ENCODE measurements around the gene TANC1.
"Not testable (repeated sequence)": the region's sequence is repeated elsewhere in the genome, so short reads cannot be mapped to it uniquely, and the experiment has no call there.

The TANC1 gene

DNA sequence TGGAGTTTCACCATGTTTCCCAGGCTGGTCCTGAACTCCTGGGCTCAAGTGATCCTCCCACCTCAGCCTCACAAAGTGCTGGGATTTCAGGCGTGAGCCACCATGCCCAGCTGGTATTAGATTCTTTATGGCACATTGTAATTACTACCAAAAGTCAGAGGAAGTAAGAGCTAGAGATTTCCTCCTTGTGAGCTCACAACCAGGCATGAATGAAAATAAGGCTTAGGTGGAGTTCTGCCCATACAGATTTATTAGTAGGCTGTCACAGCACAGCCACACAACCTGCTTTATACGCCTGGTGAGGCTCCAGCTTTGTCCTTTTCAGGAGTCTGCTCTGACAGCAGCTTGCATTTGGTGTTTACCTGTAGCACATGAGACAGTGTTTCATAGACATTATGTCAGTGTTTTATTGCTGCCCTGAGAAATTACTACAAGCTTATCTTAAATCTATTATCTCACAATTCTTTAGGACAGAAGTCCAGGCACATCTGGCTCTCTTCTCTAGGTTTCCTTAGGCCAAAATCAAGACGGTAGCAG is 156.6 kb downstream of the TANC1 start:
- FAIRE-seq, result no peak

GRCh38 chr2:159125858-159126257 is 157.4 kb downstream of the TANC1 start:
- no peak for FAIRE-seq

DNA sequence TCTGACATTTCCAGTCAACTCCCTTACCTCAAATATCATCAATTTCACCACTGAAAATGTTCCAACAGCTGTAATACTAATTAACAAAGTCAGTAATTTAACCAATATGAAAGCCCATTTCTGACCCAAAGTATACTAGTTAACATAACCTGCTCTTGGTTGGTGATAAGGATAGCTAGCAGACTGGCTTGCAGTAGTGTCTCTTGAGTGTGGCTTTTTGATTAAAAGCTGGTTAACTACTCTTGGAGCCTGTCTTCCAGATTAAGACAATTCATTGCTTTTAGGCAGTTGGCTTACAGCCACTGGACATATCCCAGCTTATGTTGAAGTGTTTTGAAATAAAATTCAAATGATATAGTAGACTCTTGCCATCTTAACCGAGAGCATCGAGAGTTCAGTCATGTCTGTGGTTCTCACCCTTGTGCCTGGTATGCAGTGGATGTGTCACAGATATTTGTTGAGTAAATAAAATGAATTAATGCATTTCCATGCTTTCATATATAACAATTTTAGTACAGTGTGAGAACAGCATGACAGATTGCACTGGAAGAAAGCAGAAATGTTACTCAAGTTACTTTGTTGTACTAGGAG is 158.1 kb downstream of the TANC1 start:
- FAIRE-seq, result no peak

GRCh38 chr2:159128191-159128590 is 159.8 kb downstream of the TANC1 start:
- FAIRE-seq, result no peak

- FAIRE-seq, result no peak
Observed at GRCh38 chr2:159129269-159129668, 160.8 kb downstream of the TANC1 start.

- FAIRE-seq, result no peak
Observed at GRCh38 chr2:159129824-159130223, 161.4 kb downstream of the TANC1 start.

- no peak for FAIRE-seq
Observed at GRCh38 chr2:159130302-159130701, 161.9 kb downstream of the TANC1 start.

- FAIRE-seq, result no peak
Observed at GRCh38 chr2:159131267-159131913, 162.9 kb downstream of the TANC1 start.

DNA sequence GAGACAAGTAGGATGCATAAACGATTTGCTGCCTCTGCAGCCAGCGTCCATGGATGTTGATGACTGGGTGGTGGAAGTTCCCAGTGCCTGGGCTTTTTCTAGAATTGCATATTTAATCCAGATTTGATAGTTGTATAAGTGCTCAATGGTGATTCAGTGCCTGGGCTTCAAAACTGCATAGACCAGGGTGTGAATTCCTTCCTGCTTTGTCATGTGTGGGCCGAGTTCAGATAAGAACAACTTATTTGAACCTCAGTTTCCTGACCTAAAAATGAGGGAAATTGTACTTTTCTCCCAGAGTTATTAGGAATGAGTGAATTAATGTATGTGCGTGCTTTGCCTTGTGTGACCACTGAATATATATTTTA is 163.5 kb downstream of the TANC1 start:
- FAIRE-seq, result no peak

- no peak for FAIRE-seq
Observed at GRCh38 chr2:159133797-159134196, 165.4 kb downstream of the TANC1 start.

DNA sequence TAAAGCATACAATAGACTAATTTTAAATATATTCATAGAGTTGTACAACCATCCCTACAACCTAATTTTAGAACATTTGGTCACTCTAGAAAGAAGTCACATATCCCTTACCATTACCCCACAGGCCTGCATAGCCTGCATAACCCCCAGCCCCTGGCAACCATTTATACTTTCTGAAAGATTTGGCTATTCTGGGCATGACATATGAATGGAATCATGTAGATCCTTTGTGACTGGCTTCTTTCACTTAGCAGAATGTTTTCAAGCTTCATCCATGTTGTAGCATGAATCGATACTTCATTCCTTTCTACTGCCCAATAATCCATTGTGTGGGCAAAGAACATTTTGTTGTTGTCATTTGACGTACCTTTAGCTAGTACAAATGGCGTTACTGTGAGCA is 166.5 kb downstream of the TANC1 start:
- FAIRE-seq, result no peak

DNA sequence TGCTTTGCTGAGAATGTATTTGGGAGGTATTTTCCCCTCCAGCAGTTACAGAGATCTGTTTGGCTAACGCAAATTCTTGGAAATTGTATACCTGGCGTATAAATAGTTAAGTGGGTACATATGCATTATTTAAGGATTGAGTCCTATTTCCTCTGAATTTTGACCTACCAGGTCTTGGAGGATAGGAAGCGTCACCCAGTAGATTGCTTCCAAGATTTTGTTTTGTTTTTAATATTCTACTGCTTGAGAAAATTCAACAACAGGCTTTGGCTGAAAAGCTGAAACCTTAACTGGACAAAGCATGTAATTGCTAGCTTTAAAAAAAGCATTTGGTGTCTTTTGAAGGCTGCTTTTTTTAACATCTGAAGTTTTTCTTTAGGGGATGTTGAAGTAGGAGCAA is 168.0 kb downstream of the TANC1 start:
- FAIRE-seq, result no peak

- no peak for FAIRE-seq
Observed at GRCh38 chr2:159137511-159138241, 169.2 kb downstream of the TANC1 start.

GRCh38 chr2:159138642-159139182 is 170.3 kb downstream of the TANC1 start:
- no peak for FAIRE-seq

DNA sequence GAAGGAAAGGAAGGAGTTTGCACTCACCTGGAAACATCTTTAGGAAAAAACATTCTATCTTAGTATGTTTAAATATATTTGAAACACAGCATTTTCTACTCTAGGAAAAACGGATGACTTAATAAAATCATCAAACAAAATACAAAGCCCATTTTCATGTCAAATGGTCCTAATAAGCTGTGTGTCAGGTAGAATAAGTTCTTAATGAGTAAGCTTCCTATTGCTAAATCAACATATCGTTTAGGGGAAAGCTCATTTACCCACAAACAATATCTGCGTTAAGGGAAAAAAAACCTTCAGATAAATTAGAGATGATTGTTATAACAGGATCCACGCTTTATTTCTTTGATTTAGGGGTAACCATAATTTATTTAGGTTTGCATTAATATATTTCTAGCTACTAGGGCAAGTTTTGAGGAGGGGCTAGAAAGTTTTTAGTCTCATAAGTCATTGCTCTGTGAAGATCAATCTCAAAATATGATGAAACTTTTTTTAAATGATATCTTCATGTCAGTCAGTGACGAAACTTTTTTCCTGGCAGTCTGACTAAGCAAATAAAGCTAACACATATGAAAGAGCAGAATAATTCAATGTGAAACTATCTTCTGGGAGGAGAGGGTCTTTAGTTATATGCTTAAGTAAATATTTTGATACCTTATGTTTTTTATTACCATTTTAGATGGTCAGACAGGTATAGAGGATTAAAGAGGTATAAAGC is 170.9 kb downstream of the TANC1 start:
- no peak for FAIRE-seq

DNA sequence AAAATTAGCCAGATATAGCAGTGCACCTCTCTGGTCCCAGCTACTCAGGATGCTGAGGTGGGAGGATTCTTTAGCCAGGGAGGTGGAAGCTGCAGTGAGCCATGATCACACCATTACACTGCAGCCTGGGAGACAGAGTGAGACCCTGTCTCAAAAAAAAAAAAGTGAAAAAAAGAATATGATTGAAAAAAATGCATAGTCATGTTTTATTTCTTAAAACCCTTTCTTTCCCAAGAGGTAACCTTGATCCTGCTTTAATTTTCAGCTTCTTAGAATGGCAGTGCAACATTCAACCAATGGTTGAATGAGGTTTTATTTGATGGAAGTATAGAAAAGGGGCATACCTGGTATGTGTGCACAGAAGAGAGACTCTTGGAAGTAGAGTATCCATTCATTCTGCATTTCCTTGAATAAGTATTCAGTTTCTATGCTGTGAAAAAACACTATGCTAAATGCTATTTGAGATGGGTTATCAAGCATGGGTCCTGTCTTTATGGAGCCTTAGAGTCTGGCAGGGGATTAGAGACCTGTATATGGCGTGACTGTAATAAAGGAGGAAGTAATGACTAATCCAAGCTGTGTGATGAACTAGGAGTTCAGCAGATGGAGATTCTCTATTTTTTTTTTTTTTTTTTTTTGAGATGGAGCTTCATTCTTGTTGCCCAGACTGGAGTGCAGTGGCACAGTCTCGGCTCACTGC is 171.8 kb downstream of the TANC1 start:
- FAIRE-seq, result no peak

DNA sequence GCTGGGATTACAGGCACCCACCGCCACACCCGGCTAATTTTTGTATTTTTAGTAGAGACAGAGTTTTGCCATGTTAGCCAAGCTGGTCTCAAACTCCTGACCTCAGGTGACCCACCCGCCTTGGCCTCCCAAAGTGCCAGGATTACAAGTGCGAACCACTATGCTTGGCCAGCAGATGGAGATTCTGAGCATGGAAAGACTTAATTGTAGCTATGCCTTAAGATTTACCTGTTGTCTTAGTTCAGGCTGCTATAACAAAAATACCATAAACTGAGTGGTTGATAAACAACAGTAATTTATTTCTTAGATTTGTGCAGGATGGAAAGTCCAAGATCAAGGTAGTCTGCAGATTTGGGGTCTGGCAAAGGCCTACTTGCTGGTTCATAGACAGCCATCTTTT is 172.4 kb downstream of the TANC1 start:
- FAIRE-seq, result not testable (repeated sequence)

- no peak for FAIRE-seq
Observed at GRCh38 chr2:159144776-159145614, 176.6 kb downstream of the TANC1 start.

GRCh38 chr2:159145745-159146354 is 177.4 kb downstream of the TANC1 start:
- FAIRE-seq, result no peak

GRCh38 chr2:159146996-159147666 is 178.7 kb downstream of the TANC1 start:
- FAIRE-seq, result no peak

Measured in colon (tissue), 2 donors.